Measurements from ENCODE around the gene SCN8A.

DNA sequence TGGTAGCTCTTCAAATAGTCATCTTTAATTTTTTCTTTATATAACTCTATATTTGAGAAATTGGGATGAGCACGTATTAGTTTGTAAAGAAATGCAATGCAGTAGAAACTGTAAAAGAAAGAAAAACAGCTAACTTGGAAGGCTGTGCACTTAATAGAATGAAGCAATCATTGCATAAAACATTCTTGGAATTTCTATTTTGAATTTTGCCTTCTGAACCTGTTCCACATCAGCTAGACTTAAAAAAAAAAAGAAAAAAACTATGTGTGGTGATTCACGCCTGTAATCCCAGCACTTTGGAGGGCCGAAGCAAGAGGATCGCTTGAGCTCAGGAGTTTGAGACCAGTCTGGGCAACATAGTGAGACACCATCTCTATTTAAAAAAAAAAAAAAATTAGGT is 29.4 kb downstream of the SCN8A start:
- TF ChIP-seq, protein P1, sequence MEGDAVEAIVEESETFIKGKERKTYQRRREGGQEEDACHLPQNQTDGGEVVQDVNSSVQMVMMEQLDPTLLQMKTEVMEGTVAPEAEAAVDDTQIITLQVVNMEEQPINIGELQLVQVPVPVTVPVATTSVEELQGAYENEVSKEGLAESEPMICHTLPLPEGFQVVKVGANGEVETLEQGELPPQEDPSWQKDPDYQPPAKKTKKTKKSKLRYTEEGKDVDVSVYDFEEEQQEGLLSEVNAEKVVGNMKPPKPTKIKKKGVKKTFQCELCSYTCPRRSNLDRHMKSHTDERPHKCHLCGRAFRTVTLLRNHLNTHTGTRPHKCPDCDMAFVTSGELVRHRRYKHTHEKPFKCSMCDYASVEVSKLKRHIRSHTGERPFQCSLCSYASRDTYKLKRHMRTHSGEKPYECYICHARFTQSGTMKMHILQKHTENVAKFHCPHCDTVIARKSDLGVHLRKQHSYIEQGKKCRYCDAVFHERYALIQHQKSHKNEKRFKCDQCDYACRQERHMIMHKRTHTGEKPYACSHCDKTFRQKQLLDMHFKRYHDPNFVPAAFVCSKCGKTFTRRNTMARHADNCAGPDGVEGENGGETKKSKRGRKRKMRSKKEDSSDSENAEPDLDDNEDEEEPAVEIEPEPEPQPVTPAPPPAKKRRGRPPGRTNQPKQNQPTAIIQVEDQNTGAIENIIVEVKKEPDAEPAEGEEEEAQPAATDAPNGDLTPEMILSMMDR (IDR thresholded peaks at IDR 0.05): no peak
- TF ChIP-seq POLR2A (IDR thresholded peaks at IDR 0.05) (no peak), POLR2AphosphoS5 (IDR thresholded peaks at IDR 0.05) (no peak), EP300 (IDR thresholded peaks at IDR 0.05) (no peak)
